Common myeloid progenitor, CD34-positive (primary cell): Measurements from ENCODE around the gene GRK3.
"Not testable (repeated sequence)": the region's sequence is repeated elsewhere in the genome, so short reads cannot be mapped to it uniquely, and the experiment has no call there.

Source experiments
- CTCF ChIA-PET: fragments of 350-600 bp; sonication (Branson Sonifier 250); formaldehyde crosslinking; loops from one replicate; lab custom pipeline; 2021; ENCODE audit warnings: antibody characterized with exemption; lab: Charles Lee
- POLR2A ChIA-PET: fragments of 350-600 bp; sonication (Branson Sonifier 250); formaldehyde crosslinking; loops from one replicate; lab custom pipeline; 2021; ENCODE audit warnings: antibody characterized with exemption; lab: Charles Lee
- DNase-seq, 3 donors: peaks; one replicate each; pipeline versions ENCODE4 v3.0.0 to v3.0.0-alpha.2; 2013
- H3K27ac ChIP-seq, 2 experiments: 1 replicate in 1 of 2; 2 replicates in 1 of 2; pipeline ENCODE4 v1.7.0; 2013; ENCODE audit warnings: inconsistent platforms in 2 of 2, low read length in 2 of 2, mild to moderate bottlenecking in 2 of 2, low read depth in 1 of 2, moderate library complexity in 1 of 2; ENCODE audit not compliant: severe bottlenecking in 2 of 2, insufficient read depth in 1 of 2, poor library complexity in 1 of 2
- H3K27me3 ChIP-seq, 5 experiments: replicated peaks in 2 of 5; 1 replicate in 3 of 5; 2 replicates in 2 of 5; pipeline versions ENCODE4 v1.6.1 to v1.7.0; 2013; ENCODE audit warnings: low read length in 4 of 5, mild to moderate bottlenecking in 2 of 5, moderate library complexity in 2 of 5, inconsistent platforms in 1 of 5; ENCODE audit not compliant: insufficient read depth in 5 of 5, control insufficient read depth in 4 of 5
- H3K36me3 ChIP-seq, 4 experiments: 1 replicate in 2 of 4; 2 replicates in 2 of 4; pipeline versions ENCODE4 v1.6.1 to v1.7.0; 2013; ENCODE audit warnings: low read length in 3 of 4, control low read depth in 1 of 4, mild to moderate bottlenecking in 1 of 4; ENCODE audit not compliant: control insufficient read depth in 4 of 4, insufficient read depth in 4 of 4
- H3K4me1 ChIP-seq, 4 experiments: 1 replicate in 3 of 4; 2 replicates in 1 of 4; pipeline versions ENCODE4 v1.6.1 to v1.7.1; 2013; ENCODE audit warnings: low read length in 3 of 4, mild to moderate bottlenecking in 3 of 4, control low read depth in 1 of 4, inconsistent platforms in 1 of 4, moderate library complexity in 1 of 4; ENCODE audit not compliant: control insufficient read depth in 4 of 4, insufficient read depth in 4 of 4; ENCODE audit errors: control extremely low read depth in 1 of 4
- H3K4me3 ChIP-seq, 7 experiments: 1 replicate in 4 of 7; 2 replicates in 3 of 7; pipeline versions ENCODE4 v1.5.1 to v1.7.0; 2013; ENCODE audit warnings: mild to moderate bottlenecking in 7 of 7, low read length in 6 of 7, moderate library complexity in 6 of 7, inconsistent platforms in 2 of 7, low read depth in 2 of 7, control low read depth in 1 of 7; ENCODE audit not compliant: insufficient read depth in 4 of 7, control insufficient read depth in 1 of 7; ENCODE audit errors: extremely low read depth in 1 of 7
- H3K9me3 ChIP-seq, 5 experiments: 1 replicate in 4 of 5; 2 replicates in 1 of 5; pipeline versions ENCODE4 v1.6.1 to v1.7.1; 2013; ENCODE audit warnings: low read length in 4 of 5, mild to moderate bottlenecking in 2 of 5, inconsistent platforms in 1 of 5, low read depth in 1 of 5, moderate library complexity in 1 of 5; ENCODE audit not compliant: control insufficient read depth in 4 of 5, insufficient read depth in 2 of 5; ENCODE audit errors: control extremely low read depth in 1 of 5
- WGBS: methylation state at CpG from one replicate; pipeline ENCODE4 v1.1.5; 2013; ENCODE audit not compliant: insufficient coverage; 5-methylcytosine and 5-hydroxymethylcytosine counted together

GRK3 gene

GRCh38 chr22:25614791-25615190 is 50.3 kb downstream of the GRK3 start:
- DNase-seq, H3K27me3 ChIP-seq, POLR2A ChIA-PET, H3K4me3 ChIP-seq, H3K27ac ChIP-seq, CTCF ChIA-PET, H3K4me1 ChIP-seq, H3K9me3 ChIP-seq, H3K36me3 ChIP-seq: not testable (repeated sequence)
- WGBS, result 100% methylated on average over 3 of the region's 3 CpGs

GRCh38 chr22:25621986-25622385 is 57.5 kb downstream of the GRK3 start:
- ChIA-PET POLR2A (no interaction called here), CTCF (interaction anchor here (0.7 kb wide), 1 partner anchor 29 kb away, joined by 3 read pairs; no protein-coding TSS in a partner anchor)
- H3K36me3 ChIP-seq, result peaks cover 0 to 8% (median 5%) of the 10 kb centered on the region in 4 experiments
- H3K27ac ChIP-seq, result no peak overlapping the region
- DNase-seq, result no peak
- no peaks in the 10 kb centered on the region for H3K27me3 ChIP-seq
- no peak overlapping the region for H3K4me3 ChIP-seq
- H3K4me1 ChIP-seq, result peaks cover 3 to 8% (median 5%) of the 10 kb centered on the region in 4 experiments
- H3K9me3 ChIP-seq, result no peaks in the 10 kb centered on the region
- 95% methylated on average over 5 of the region's 7 CpGs for WGBS

DNA sequence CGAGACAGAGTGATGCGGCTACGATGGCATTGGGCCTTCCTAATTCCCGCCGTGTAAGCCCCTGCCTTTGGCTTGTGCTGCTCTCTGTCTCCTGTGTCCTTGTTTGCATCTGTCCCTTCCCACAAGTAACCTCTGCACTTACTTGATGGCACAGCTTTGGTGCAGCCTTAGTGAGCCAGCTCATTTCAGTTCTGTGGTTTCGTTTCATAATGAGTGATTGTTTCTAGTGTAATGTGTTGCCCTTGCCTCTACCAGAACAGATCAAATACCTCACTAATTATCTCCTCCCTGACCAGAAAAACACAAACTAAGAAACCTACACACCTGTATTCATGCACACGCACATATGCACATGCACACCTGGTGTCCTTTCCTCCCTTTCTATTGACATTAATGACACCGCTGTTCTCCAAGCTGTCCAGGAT is 58.8 kb downstream of the GRK3 start:
- CTCF ChIA-PET, result no interaction called here
- POLR2A ChIA-PET, result no interaction called here
- DNase-seq, result no peak
- no peak overlapping the region for H3K27ac ChIP-seq
- peaks cover 0 to 8% (median 4%) of the 10 kb centered on the region in 4 experiments for H3K36me3 ChIP-seq
- H3K4me1 ChIP-seq, result peaks cover 7 to 15% (median 12%) of the 10 kb centered on the region in 4 experiments
- H3K9me3 ChIP-seq, result no peaks in the 10 kb centered on the region
- H3K4me3 ChIP-seq, result no peak overlapping the region
- no peaks in the 10 kb centered on the region for H3K27me3 ChIP-seq
- 100% methylated on average over 7 of the region's 8 CpGs for WGBS

DNA sequence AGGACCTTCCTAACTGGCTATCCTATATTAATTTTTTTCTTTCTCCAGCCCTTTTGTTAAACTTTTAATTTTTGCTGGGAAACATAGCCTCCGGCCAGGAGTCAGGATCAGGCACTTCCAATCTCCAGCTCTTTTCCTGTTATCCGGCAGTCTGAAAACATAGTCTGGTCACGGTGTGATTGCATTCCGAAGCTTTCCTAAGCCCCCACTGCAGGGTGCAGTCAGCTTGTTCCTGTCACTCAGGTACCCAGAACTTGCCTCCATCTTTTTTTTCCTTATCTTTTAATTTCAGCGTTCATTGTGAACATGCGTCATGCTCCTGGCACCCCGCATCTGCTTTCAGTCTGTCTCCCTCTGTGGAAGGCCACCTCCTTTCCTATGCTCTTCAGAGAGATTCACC is 59.4 kb downstream of the GRK3 start:
- H3K27me3 ChIP-seq, result no peaks in the 10 kb centered on the region
- CTCF ChIA-PET, result interaction anchor here (0.7 kb wide), 1 partner anchor 358 kb away, joined by 3 read pairs; no protein-coding TSS in a partner anchor

DNA sequence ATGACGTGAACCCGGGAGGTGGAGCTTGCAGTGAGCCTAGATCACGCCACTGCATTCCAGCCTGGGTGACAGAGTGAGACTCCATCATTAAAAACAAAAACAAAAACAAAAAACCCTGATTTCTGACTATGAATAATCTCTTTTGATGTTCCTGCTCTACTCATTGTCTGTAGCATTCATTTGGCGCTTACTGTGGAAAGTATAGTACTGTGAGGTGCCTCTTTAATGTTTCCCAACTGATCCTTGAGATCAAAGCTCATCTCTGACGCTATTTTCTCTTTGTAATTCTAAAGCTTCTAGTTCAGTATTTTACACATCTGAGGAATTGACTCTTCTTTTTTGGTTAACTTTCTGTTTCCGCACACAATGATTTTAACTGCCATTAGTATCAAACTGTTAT is 60.0 kb downstream of the GRK3 start:
- no peaks in the 10 kb centered on the region for H3K9me3 ChIP-seq
- H3K4me1 ChIP-seq, result peaks cover 7 to 15% (median 12%) of the 10 kb centered on the region in 4 experiments
- ChIA-PET CTCF (interaction anchor here (0.7 kb wide), 1 partner anchor 358 kb away, joined by 3 read pairs; no protein-coding TSS in a partner anchor), POLR2A (interaction anchor here (0.7 kb wide), 1 partner anchor 1672 kb away, joined by 3 read pairs; no protein-coding TSS in a partner anchor)
- no peak overlapping the region for H3K4me3 ChIP-seq
- WGBS, result 96% methylated on average over 4 of the region's 6 CpGs
- DNase-seq, result no peak
- H3K27ac ChIP-seq, result no peak overlapping the region
- H3K36me3 ChIP-seq, result peaks cover 0 to 6% (median 4%) of the 10 kb centered on the region in 4 experiments
- no peaks in the 10 kb centered on the region for H3K27me3 ChIP-seq

More for the DNA sequence above, 59.4 kb downstream of the GRK3 start:
- POLR2A ChIA-PET, result no interaction called here
- peaks cover 7 to 15% (median 12%) of the 10 kb centered on the region in 4 experiments for H3K4me1 ChIP-seq
- H3K27ac ChIP-seq, result no peak overlapping the region
- WGBS, result 95% methylated on average over 7 of the region's 7 CpGs
- H3K4me3 ChIP-seq, result no peak overlapping the region
- DNase-seq, result no peak
- H3K36me3 ChIP-seq, result peaks cover 0 to 8% (median 4%) of the 10 kb centered on the region in 4 experiments
- H3K9me3 ChIP-seq, result no peaks in the 10 kb centered on the region

DNA sequence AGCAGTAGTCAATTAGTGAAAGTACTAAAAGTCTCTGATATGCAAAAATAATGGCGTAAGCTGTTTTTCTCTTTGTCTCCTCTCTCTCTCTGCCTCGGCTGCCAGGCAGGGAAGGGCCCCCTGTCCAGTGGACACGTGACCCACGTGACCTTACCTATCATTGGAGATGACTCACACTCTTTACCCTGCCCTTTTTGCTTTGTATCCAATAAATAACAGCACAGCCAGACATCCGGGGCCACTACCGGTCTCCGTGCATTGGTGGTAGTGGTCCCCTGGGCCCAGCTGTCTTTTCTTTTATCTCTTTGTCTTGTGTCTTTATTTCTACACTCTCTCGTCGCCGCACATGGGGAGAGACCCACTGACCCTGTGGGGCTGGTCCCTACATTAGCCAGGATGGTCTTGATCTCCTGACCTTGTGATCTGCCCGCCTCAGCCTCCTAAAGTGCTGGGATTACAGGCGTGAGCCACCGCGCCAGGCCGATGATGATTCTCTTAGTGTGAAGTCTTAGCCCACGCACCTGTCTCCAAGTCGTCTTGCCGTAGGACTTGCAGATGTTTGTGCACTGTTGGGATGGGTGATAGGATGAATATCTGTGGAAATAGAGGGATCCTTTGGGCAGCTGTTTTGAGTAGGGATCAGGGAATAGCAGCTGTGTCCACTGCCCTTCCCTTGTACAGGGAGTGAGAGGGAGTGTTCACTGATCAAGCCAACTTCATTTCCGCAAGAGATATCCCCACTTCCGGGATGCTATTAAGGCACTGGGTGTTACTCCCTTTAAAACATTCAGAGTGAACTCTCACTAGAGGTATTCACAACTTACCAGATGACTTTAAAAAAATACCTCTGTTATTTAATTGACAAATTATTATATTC is 61.5 kb downstream of the GRK3 start:
- CTCF ChIA-PET, H3K9me3 ChIP-seq, H3K27ac ChIP-seq, DNase-seq, H3K36me3 ChIP-seq, H3K27me3 ChIP-seq, POLR2A ChIA-PET, H3K4me3 ChIP-seq: not testable (repeated sequence)
- peaks cover 7 to 15% (median 12%) of the 10 kb centered on the region in 4 experiments for H3K4me1 ChIP-seq
- WGBS, result 98% methylated on average over 9 of the region's 20 CpGs

DNA sequence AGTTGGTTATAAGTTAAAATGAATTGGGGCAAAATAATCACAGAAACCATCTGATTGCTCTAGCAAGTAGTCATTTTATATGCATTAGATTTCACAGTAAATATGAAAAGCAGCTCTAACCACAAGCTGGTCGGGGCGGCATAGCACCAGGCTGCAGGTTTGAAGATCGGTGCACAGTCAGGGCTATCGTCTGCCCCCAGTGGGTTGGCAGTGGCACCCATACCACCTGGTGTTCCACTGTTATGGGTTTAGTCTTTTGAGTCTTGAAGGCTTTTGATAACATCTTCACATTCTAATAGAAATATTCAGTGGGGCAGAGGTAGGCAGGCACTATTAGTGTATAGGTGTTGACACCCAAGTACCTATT is 62.1 kb downstream of the GRK3 start:
- Histone ChIP-seq H3K4me3 (no peak overlapping the region), H3K27ac (no peak overlapping the region), H3K36me3 (peaks cover 0 to 7% (median 4%) of the 10 kb centered on the region in 4 experiments), H3K4me1 (peaks cover 7 to 15% (median 12%) of the 10 kb centered on the region in 4 experiments), H3K9me3 (no peaks in the 10 kb centered on the region), H3K27me3 (no peaks in the 10 kb centered on the region)
- ChIA-PET POLR2A (no interaction called here), CTCF (no interaction called here)
- DNase-seq, result no peak
- WGBS, result no CpG with 5 or more reads among the region's 4 CpGs
